ENCODE results near the gene KNTC1.

The KNTC1 gene

DNA sequence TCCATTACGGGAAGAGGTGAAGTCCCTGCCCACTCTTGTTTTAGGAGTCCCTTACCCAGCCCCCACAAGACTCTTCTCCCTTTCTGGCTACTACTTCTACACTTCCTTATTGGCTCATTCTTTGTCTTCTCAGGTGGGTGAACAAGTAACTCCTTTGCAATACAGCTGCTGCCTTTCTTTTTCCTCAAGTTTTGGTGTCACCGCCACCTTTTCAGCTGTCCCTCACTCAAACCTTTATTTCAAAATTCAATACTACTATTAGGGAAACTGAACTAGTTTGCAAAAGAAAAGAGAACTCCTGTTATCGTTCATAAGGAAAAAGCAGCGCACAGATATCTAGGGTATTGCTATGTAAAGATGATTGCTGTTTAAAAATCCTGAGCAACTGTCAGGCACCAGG is 6.4 kb upstream of the KNTC1 start:
- peaks cover 0 to 40% (median 24%) of the 10 kb centered on the region in 4 donors for H3K4me1 ChIP-seq
- H3K9me3 ChIP-seq = no peaks in the 10 kb centered on the region
- H3K27ac ChIP-seq = no peak overlapping the region
- H3K4me3 ChIP-seq = no peak overlapping the region
- intact Hi-C loops (cut with DNase I; ENCODE audit: low total_unique reads) = no loop called here
- no peak for DNase-seq
- peaks cover 66 to 68% (median 66%) of the 10 kb centered on the region in 3 donors for H3K36me3 ChIP-seq
- TF ChIP-seq CTCF (IDR thresholded peaks at IDR 0.05) = no peak
- no peaks in the 10 kb centered on the region for H3K27me3 ChIP-seq

GRCh38 chr12:122523280-122523679 is 3.8 kb upstream of the KNTC1 start:
- TF ChIP-seq CTCF (IDR thresholded peaks at IDR 0.05) = no peak
- Histone ChIP-seq H3K4me3 (peak overlapping the region in 1 of 2 donors; percentile 58), H3K9me3 (no peaks in the 10 kb centered on the region), H3K36me3 (peaks cover 40 to 42% (median 40%) of the 10 kb centered on the region in 3 donors), H3K27me3 (no peaks in the 10 kb centered on the region), H3K4me1 (peaks cover 0 to 50% (median 32%) of the 10 kb centered on the region in 4 donors), H3K27ac (peak overlapping the region; percentile 34 to 69)
- DNase-seq = no peak
- intact Hi-C loops (cut with DNase I; ENCODE audit: low total_unique reads) = no loop called here

DNA sequence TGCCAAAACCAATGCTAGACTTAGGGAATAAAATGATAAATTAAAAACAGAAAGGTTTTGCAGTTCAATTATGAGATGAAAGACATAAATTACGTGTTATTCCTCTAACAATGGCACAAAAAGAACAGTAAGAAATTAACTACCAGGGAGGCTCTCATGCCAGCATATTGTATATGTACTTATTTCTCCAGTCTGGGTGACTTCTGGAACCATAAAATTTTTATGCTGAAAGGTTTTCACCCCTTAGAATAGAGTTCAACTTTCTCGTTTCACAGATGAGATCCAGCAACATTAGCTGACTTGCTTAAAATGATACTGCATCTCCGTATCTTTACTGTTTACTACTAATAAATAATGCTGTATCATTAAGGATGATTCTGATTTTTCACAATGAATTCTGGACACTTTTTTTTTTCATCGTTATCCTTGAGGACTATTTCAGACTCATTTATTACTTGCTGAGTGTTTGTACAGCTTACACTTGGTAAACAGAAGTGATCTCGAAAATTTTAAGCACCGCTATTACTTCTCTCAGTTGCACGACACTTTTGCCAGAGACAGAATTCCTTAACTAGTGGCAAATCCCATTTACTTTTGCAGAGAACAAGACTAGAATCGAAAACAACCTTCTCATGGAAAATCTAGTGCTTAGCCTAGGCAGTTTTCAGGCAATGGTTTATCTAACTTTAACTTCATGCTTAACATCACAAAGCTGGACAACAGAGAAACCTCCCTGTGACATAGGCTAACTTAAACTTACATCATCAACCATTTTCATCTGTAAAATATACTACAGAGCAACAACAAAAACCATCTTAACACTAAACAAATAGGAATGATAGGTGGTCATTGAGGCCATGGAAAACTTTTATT is 3.0 kb upstream of the KNTC1 start:
- no peak for TF ChIP-seq CTCF (IDR thresholded peaks at IDR 0.05)
- Histone ChIP-seq H3K27me3 (no peaks in the 10 kb centered on the region), H3K9me3 (no peaks in the 10 kb centered on the region), H3K27ac (peak overlapping the region; percentile 63 to 69), H3K4me3 (peak overlapping the region; percentile 44 to 58), H3K36me3 (peaks cover 32 to 34% (median 32%) of the 10 kb centered on the region in 3 donors), H3K4me1 (peaks cover 0 to 50% (median 33%) of the 10 kb centered on the region in 4 donors)
- intact Hi-C loops (cut with DNase I; ENCODE audit: low total_unique reads) = no loop called here
- DNase-seq = no peak

DNA sequence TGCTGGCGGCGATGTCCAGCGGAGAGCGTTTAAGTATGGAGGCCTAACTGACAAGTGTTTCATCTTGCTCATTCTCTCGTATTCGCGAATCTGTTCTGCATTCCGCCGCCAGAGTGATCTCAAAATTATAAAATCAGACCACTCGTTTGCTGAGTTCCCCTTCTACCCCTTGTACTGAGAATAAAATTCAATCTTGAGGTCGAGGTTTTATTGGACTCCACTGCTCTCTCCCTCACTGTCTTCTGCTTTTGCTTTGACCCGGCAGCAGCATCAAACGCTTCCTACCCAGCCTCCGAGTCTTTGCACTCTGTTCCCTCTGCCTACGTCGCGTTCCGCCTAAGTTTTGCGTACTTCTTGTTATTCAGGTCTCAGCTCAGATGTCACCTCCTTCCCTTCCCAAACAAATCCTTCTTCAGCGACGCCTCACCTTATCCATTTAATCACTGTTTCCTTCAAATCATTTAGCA is 462 bp downstream of the KNTC1 start:
- Histone ChIP-seq H3K9me3 (no peaks in the 10 kb centered on the region), H3K4me3 (peak overlapping the region; percentile 58 to 75), H3K4me1 (peaks cover 0 to 37% (median 24%) of the 10 kb centered on the region in 4 donors), H3K27ac (peak overlapping the region; percentile 36 to 57), H3K36me3 (no peaks in the 10 kb centered on the region), H3K27me3 (no peaks in the 10 kb centered on the region)
- intact Hi-C loops (cut with DNase I; ENCODE audit: low total_unique reads) = loop anchor here (2.0 to 5.0 kb wide), 2 partner anchors 27 to 225 kb away; partner anchors contain the start of genes DENR and ZCCHC8
- DNase-seq = no peak
- no peak for TF ChIP-seq CTCF (IDR thresholded peaks at IDR 0.05)

DNA sequence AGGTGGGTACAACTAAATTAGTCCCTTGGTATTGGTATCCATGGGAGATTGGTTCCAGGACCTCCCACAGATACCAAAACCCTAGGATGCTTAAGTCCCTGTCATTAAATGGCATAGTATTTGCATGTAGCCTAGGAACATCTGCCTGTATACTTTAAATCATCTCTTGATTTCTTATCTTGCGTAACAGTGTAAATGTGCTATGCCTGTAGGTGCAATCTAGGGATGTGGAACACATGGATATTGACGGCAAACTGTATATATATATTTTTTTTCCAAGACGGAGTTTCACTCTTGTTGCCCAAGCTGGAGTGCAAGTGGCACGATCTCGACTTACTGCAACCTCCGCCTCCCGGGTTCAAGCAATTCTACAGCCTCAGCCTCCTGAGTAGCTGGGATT is 1.5 kb downstream of the KNTC1 start:
- Histone ChIP-seq H3K4me1 (peaks cover 0 to 26% (median 16%) of the 10 kb centered on the region in 4 donors), H3K27me3 (no peaks in the 10 kb centered on the region), H3K36me3 (no peaks in the 10 kb centered on the region), H3K4me3 (no peak overlapping the region), H3K9me3 (no peaks in the 10 kb centered on the region), H3K27ac (peak overlapping the region in 1 of 2 donors; percentile 36)
- no peak for TF ChIP-seq CTCF (IDR thresholded peaks at IDR 0.05)
- intact Hi-C loops (cut with DNase I; ENCODE audit: low total_unique reads) = loop anchor here (5.0 kb wide), 1 partner anchor 224 kb away; the partner anchor contains the start of gene DENR
- DNase-seq = no peak

Data from tibial artery (tissue), 4 donors.